HepG2 (cell line): ENCODE results near the gene SLC66A3. TPM values are rescaled to one million over a fixed set of nuclear protein-coding genes. Genes with fewer than 3 reads are reported as not detected.

Experiments
- CBX5 ChIP-seq: sonication (generic); formaldehyde crosslinking; IDR thresholded peaks from 2 replicates; pipeline ENCODE4 v1.4.0; 2020; ENCODE audit warnings: missing genetic modification reagents, borderline replicate concordance
- CREB1 ChIP-seq, 2 experiments: fragments of 450-650 bp in 1 of 2; IDR thresholded peaks; 2 replicates each; pipeline ENCODE4 v1.6.1; 2016 to 2017; ENCODE audit warnings: control low read depth in 1 of 2, mild to moderate bottlenecking in 1 of 2, missing compliant biosample characterization in 1 of 2, missing genetic modification characterization in 1 of 2
- DRAP1 ChIP-seq: IDR thresholded peaks from 2 replicates; pipeline ENCODE4 v1.6.1; 2016; ENCODE audit warnings: missing genetic modification reagents, missing compliant biosample characterization
- EED ChIP-seq: sonication (generic); formaldehyde crosslinking; IDR thresholded peaks from 2 replicates; pipeline ENCODE4 v1.5.0; 2020; ENCODE audit warnings: mild to moderate bottlenecking, missing genetic modification reagents
- FOXO4 ChIP-seq: sonication (generic); formaldehyde crosslinking; conservative IDR thresholded peaks from 2 replicates; pipeline ENCODE4 v1.8.1; 2023; ENCODE audit warnings: missing genetic modification reagents
- MTF2 ChIP-seq: sonication (generic); formaldehyde crosslinking; IDR thresholded peaks from 2 replicates; pipeline ENCODE4 v1.5.0; 2020; ENCODE audit warnings: missing genetic modification reagents, borderline replicate concordance
- NFYC ChIP-seq: IDR thresholded peaks from 2 replicates; pipeline ENCODE4 v1.6.1; 2016; ENCODE audit warnings: missing genetic modification reagents, missing compliant biosample characterization
- PRDM4 ChIP-seq: sonication (generic); formaldehyde crosslinking; IDR thresholded peaks from 2 replicates; pipeline ENCODE4 v1.9.0; 2021; ENCODE audit warnings: missing genetic modification reagents, borderline replicate concordance
- PRPF4 ChIP-seq: fragments of 200-400 bp; formaldehyde crosslinking; IDR thresholded peaks from 2 replicates; pipeline ENCODE4 v1.6.1; 2016; ENCODE audit warnings: low read length, low read depth; ENCODE audit not compliant: poor library complexity, severe bottlenecking
- ZNF207 ChIP-seq: fragments of 450-650 bp; IDR thresholded peaks from 2 replicates; pipeline ENCODE4 v1.6.1; 2016; ENCODE audit warnings: antibody characterized with exemption, borderline replicate concordance
- ZNF550 ChIP-seq: sonication (generic); formaldehyde crosslinking; IDR thresholded peaks from 2 replicates; pipeline ENCODE4 v1.4.0; 2020; ENCODE audit warnings: mild to moderate bottlenecking, missing genetic modification reagents, borderline replicate concordance
- ZNF597 ChIP-seq: sonication (generic); formaldehyde crosslinking; IDR thresholded peaks from 2 replicates; pipeline ENCODE4 v1.5.0; 2020; ENCODE audit warnings: missing genetic modification reagents
- ZNF598 ChIP-seq: sonication (generic); formaldehyde crosslinking; IDR thresholded peaks from 2 replicates; pipeline ENCODE4 v1.5.1; 2020; ENCODE audit warnings: mild to moderate bottlenecking, missing genetic modification reagents, borderline replicate concordance
- ZNF709 ChIP-seq: sonication (generic); formaldehyde crosslinking; IDR thresholded peaks from 2 replicates; pipeline ENCODE4 v1.5.0; 2020; ENCODE audit warnings: mild to moderate bottlenecking, missing genetic modification reagents
- ZNF710 ChIP-seq: sonication (generic); formaldehyde crosslinking; IDR thresholded peaks from 2 replicates; pipeline ENCODE4 v1.5.0; 2020; ENCODE audit warnings: mild to moderate bottlenecking, missing genetic modification reagents, borderline replicate concordance
- ZNF768 ChIP-seq: sonication (generic); formaldehyde crosslinking; IDR thresholded peaks from 2 replicates; pipeline ENCODE4 v1.4.0; 2020; ENCODE audit warnings: missing genetic modification reagents
- polyA plus RNA-seq, 8 experiments: library from polyadenylated mRNA; depleted of rRNA in 3 of 8; stranded (reverse) in 7 of 8; unstranded in 1 of 8; fragments of >200 nt; fragmentation: Illumina TruSeq in 4 of 8; extraction: Trizol in 4 of 8; gene quantifications; 2 replicates each; pipeline versions ENCODE4 v1.2.1 to v1.2.3, GENCODE V29; 2011 to 2016; ENCODE audit warnings: low read depth in 4 of 8, missing spikeins in 1 of 8, mixed read lengths in 1 of 8; ENCODE audit not compliant: insufficient read depth in 1 of 8
- total RNA-seq, 5 experiments: library from RNA; depleted of rRNA; stranded (reverse); fragments of >200 nt; fragmentation: Illumina TruSeq; extraction: Trizol; gene quantifications; 2 replicates each; pipeline ENCODE4 v1.2.3, GENCODE V29; 2016; ENCODE audit warnings: low read depth in 1 of 5

Gene SLC66A3
- total and polyA plus RNA-seq, 2 of the 13 experiments (the other 11 are each of a cell fraction or from before 2014, with no cell fraction given), result 2.2 to 3.7 TPM

- TF ChIP-seq PRDM4 (CRISPR knock-in tag) (no peak), ZNF598 (peak; percentile 84; the same call in 1 of the 2 replicates), FOXO4 (CRISPR knock-in tag) (no peak), CREB1 (IDR thresholded peaks at IDR 0.05) (no peak), CREB1 (CRISPR knock-in tag; IDR thresholded peaks at IDR 0.05) (no peak), ZNF710 (CRISPR knock-in tag) (no peak), ZNF768 (CRISPR knock-in tag) (peak; percentile 81), PRPF4 (no peak), CBX5 (CRISPR knock-in tag) (peak; percentile 84; the same call in 1 of the 2 replicates), EED (CRISPR knock-in tag) (peak; percentile 59; the same call in 1 of the 2 replicates), ZNF207 (no peak), ZNF550 (CRISPR knock-in tag) (no peak), DRAP1 (CRISPR knock-in tag) (peak; percentile 48; the same call in 1 of the 2 replicates), MTF2 (CRISPR knock-in tag) (no peak; the same call in 1 of the 2 replicates), ZNF709 (CRISPR knock-in tag) (0 out of 2 replicates have a peak, but pooled peaks have one; percentile 66), NFYC (CRISPR knock-in tag) (no peak; the same call in 1 of the 2 replicates), ZNF597 (CRISPR knock-in tag) (0 out of 2 replicates have a peak, but pooled peaks have one; percentile 53)
Observed at GRCh38 chr2:11129598-11130449, 25.4 kb upstream of the SLC66A3 start (continued).
